ENCODE data around the gene ZMYND15.

- TF ChIP-seq CTCF (IDR thresholded peaks at IDR 0.05; ENCODE audit: extremely low read depth in 1 of 2, insufficient read depth in 1 of 2, low read depth in 1 of 2, low read length in 2 of 2) (no peak), MAX (IDR thresholded peaks at IDR 0.05; ENCODE audit: insufficient read depth, insufficient read length) (no peak), GATA2 (IDR thresholded peaks at IDR 0.05; ENCODE audit: insufficient read depth, insufficient read length, low read depth, low read length) (no peak), EZH2 (IDR thresholded peaks at IDR 0.05; ENCODE audit: borderline replicate concordance, low read depth, low read length, severe bottlenecking) (no peak), POLR2A (IDR thresholded peaks at IDR 0.05; ENCODE audit: low read depth, low read length) (no peak), FOS (IDR thresholded peaks at IDR 0.05; ENCODE audit: borderline replicate concordance, insufficient read depth, low read length) (no peak), POLR2AphosphoS5 (IDR thresholded peaks at IDR 0.05; ENCODE audit: insufficient read depth, low read depth, low read length) (no peak), MYC (IDR thresholded peaks at IDR 0.05; ENCODE audit: low read depth, low read length) (no peak), JUN (IDR thresholded peaks at IDR 0.05; ENCODE audit: borderline replicate concordance, insufficient read depth, insufficient read length, low read depth) (no peak)
Measured at GRCh38 chr17:4728124-4728523, 11.5 kb upstream of the ZMYND15 start.
